Activated CD8-positive, alpha-beta T cell treated with anti-CD3 and anti-CD28 coated beads, Interleukin-2, amount 10 ng/mL, durations not matched to agents 7 days and 5 days (primary cell): Measurements from ENCODE around the gene HFE. TPM values are rescaled to one million over a fixed set of nuclear protein-coding genes. Genes with fewer than 3 reads are reported as not detected.
"Not testable (repeated sequence)": the region's sequence is repeated elsewhere in the genome, so short reads cannot be mapped to it uniquely, and the experiment has no call there.

Source experiments
- ATAC-seq: fragments of 150-1000 bp; cut with Tn5 transposase; one replicate; pipeline ENCODE4 v1.10.0; 2021; ENCODE audit warnings: moderate library complexity
- CTCF ChIA-PET: fragments of 350-600 bp; sonication (Branson Sonifier 250); formaldehyde crosslinking; loops from one replicate; lab custom pipeline; 2021; ENCODE audit warnings: antibody characterized with exemption; lab: Charles Lee
- POLR2A ChIA-PET: fragments of 350-600 bp; sonication (Branson Sonifier 250); formaldehyde crosslinking; loops from one replicate; lab custom pipeline; 2021; ENCODE audit warnings: antibody characterized with exemption; lab: Charles Lee
- DNase-seq: peaks from one replicate; pipeline ENCODE4 v3.0.0-alpha.2; 2020
- H3K27ac Mint-ChIP-seq: one replicate; pipeline ENCODE4 v1.8.0; 2021; ENCODE audit warnings: mild to moderate bottlenecking, mixed read lengths
- H3K27me3 Mint-ChIP-seq: one replicate; pipeline ENCODE4 v1.8.0; 2021; ENCODE audit warnings: low read depth, mixed read lengths
- H3K36me3 Mint-ChIP-seq: one replicate; pipeline ENCODE4 v1.8.0; 2021; ENCODE audit warnings: low read depth, mixed read lengths
- H3K4me1 Mint-ChIP-seq: one replicate; pipeline ENCODE4 v1.8.0; 2021; ENCODE audit warnings: low read depth, mixed read lengths
- H3K4me3 Mint-ChIP-seq: one replicate; pipeline ENCODE4 v1.8.0; 2021; ENCODE audit warnings: mild to moderate bottlenecking, mixed read lengths
- H3K9me3 Mint-ChIP-seq: one replicate; pipeline ENCODE4 v1.8.0; 2022; ENCODE audit warnings: mixed read lengths; ENCODE audit not compliant: insufficient read depth
- total RNA-seq, 2 experiments: library from RNA; stranded (reverse); gene quantifications; one replicate each; pipeline ENCODE4 v1.2.3, GENCODE V29; 2021

HFE gene
- total RNA-seq, 2 experiments from 2014 or later, result 4.3 TPM

- no peaks in the 10 kb centered on the region for H3K9me3 Mint-ChIP-seq
- peak; percentile 91 for ATAC-seq
- H3K27me3 Mint-ChIP-seq, result peaks cover 26% of the 10 kb centered on the region
- ChIA-PET POLR2A (interaction anchor here (0.6 to 14.7 kb wide), 8 partner anchors 8 to 92 kb away, joined by 3 to 361 read pairs (median 4); a partner anchor contains a TSS), CTCF (interaction anchor here (0.6 to 17.0 kb wide), 16 partner anchors 9 to 168 kb away, joined by 3 to 741 read pairs (median 4); partner anchors contain the start of gene HFE)
- H3K4me1 Mint-ChIP-seq, result peaks cover 15% of the 10 kb centered on the region
- peak; percentile 76 for DNase-seq
- no peaks in the 10 kb centered on the region for H3K36me3 Mint-ChIP-seq
- no peak overlapping the region for H3K4me3 Mint-ChIP-seq
- no peak overlapping the region for H3K27ac Mint-ChIP-seq
Observed at GRCh38 chr6:26065952-26066380, 21.3 kb upstream of the HFE start.

GRCh38 chr6:26067367-26067766 lies 19.9 kb upstream of the HFE start:
- ChIA-PET CTCF (interaction anchor here (2.3 to 17.0 kb wide), 2 partner anchors 13 to 28 kb away, joined by 10 to 741 read pairs; partner anchors contain the start of gene HFE), POLR2A (interaction anchor here (0.7 to 1.5 kb wide), 2 partner anchors 26 to 30 kb away, joined by 3 to 4 read pairs; no protein-coding TSS in a partner anchor)
- peaks cover 27% of the 10 kb centered on the region for H3K27me3 Mint-ChIP-seq
- H3K9me3 Mint-ChIP-seq, result no peaks in the 10 kb centered on the region
- H3K4me1 Mint-ChIP-seq, result peaks cover 11% of the 10 kb centered on the region
- no peak for ATAC-seq
- H3K27ac Mint-ChIP-seq, result no peak overlapping the region
- DNase-seq, result no peak
- no peaks in the 10 kb centered on the region for H3K36me3 Mint-ChIP-seq
- H3K4me3 Mint-ChIP-seq, result no peak overlapping the region

GRCh38 chr6:26068036-26068435 lies 19.2 kb upstream of the HFE start:
- no peak overlapping the region for H3K27ac Mint-ChIP-seq
- ChIA-PET POLR2A (interaction anchor here (0.7 to 2.2 kb wide), 5 partner anchors 12 to 36 kb away, joined by 3 to 13 read pairs (median 4); a partner anchor contains a TSS), CTCF (interaction anchor here (2.0 to 17.0 kb wide), 2 partner anchors 8 to 27 kb away, joined by 11 to 741 read pairs; partner anchors contain the start of gene HFE)
- H3K36me3 Mint-ChIP-seq, result no peaks in the 10 kb centered on the region
- ATAC-seq (no peak), DNase-seq (no peak)
- H3K4me1 Mint-ChIP-seq, result peaks cover 11% of the 10 kb centered on the region
- H3K9me3 Mint-ChIP-seq, result no peaks in the 10 kb centered on the region
- no peak overlapping the region for H3K4me3 Mint-ChIP-seq
- peaks cover 23% of the 10 kb centered on the region for H3K27me3 Mint-ChIP-seq

- DNase-seq (no peak), ATAC-seq (no peak)
- Mint-ChIP-seq H3K27me3 (peaks cover 22% of the 10 kb centered on the region), H3K36me3 (no peaks in the 10 kb centered on the region), H3K4me3 (no peak overlapping the region), H3K4me1 (peaks cover 2% of the 10 kb centered on the region), H3K27ac (no peak overlapping the region), H3K9me3 (no peaks in the 10 kb centered on the region)
- ChIA-PET POLR2A (interaction anchor here (0.6 to 0.9 kb wide), 2 partner anchors 15 to 52 kb away, joined by 3 read pairs; a partner anchor contains a TSS), CTCF (interaction anchor here (17.0 kb wide), 1 partner anchor 24 kb away, joined by 741 read pairs; the partner anchor contains the start of gene HFE)
Observed at GRCh38 chr6:26071135-26071534, 16.1 kb upstream of the HFE start.

DNA sequence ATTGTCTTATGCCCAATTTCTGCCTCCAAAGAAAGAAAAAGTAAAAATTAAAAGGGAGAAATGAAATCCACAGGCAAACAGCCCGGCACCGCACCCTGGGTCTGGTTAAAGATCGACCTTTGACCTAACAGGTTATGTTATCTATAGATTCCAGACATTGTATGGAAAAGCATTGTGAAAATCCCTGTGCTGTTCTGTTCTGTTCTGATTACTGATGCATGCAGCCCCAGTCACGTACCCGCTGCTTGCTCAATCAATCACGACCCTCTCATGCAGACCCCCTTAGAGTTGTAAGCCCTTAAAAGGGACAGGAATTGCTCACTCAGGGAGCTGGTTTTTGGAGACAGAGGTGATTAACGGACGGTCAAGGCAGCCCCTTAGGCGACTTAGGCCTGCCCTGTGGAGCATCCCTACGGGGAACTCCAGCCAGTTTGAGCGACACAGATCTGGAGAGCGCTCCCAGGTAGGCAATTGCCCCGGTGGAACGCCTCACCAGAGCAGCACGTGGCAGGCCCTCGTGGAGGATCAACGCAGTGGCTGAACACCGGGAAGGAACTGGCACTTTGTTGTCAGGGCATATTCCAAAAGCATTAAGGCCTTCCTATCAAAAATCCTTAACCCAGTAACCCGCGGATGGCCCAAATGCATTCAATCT lies 12.0 kb upstream of the HFE start:
- Mint-ChIP-seq H3K4me1 (peaks cover 2% of the 10 kb centered on the region), H3K36me3 (no peaks in the 10 kb centered on the region), H3K27me3 (peaks cover 15% of the 10 kb centered on the region), H3K27ac (no peak overlapping the region), H3K9me3 (no peaks in the 10 kb centered on the region), H3K4me3 (no peak overlapping the region)
- CTCF ChIA-PET, result interaction anchor here (1.3 kb wide), 1 partner anchor 22 kb away, joined by 3 read pairs; no protein-coding TSS in a partner anchor
- no peak for DNase-seq
- no peak for ATAC-seq
- POLR2A ChIA-PET, result no interaction called here

- DNase-seq, H3K4me1 Mint-ChIP-seq, ATAC-seq, H3K4me3 Mint-ChIP-seq, H3K36me3 Mint-ChIP-seq, H3K27ac Mint-ChIP-seq: not testable (repeated sequence)
- peaks cover 12% of the 10 kb centered on the region for H3K27me3 Mint-ChIP-seq
- POLR2A ChIA-PET, result interaction anchor here (0.6 kb wide), 1 partner anchor 19 kb away, joined by 4 read pairs; no protein-coding TSS in a partner anchor
- CTCF ChIA-PET, result interaction anchor here (1.1 kb wide), 1 partner anchor 19 kb away, joined by 3 read pairs; no protein-coding TSS in a partner anchor
- H3K9me3 Mint-ChIP-seq, result peaks cover 16% of the 10 kb centered on the region
Observed at GRCh38 chr6:26078066-26078465, 9.2 kb upstream of the HFE start.

DNA sequence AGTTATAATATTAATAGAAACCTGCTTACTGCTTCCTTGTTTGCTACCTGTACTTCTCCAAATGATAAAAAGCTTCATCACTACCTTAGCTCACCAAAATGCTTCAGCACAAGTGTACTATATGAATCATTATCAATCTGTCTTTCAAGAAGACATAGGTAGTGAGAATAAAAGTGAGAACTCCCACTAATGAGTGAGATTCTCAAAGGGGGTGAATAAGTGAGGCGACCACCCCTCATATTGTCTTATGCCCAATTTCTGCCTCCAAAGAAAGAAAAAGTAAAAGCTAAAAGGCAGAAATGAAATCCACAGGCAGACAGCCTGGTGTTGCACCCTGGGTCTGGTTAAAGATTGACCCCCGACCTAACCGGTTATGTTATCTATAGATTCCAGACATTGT lies 6.1 kb upstream of the HFE start:
- H3K4me3 Mint-ChIP-seq, result not testable (repeated sequence)
- peaks cover 16% of the 10 kb centered on the region for H3K9me3 Mint-ChIP-seq

GRCh38 chr6:26086211-26086610 lies 1.0 kb upstream of the HFE start:
- DNase-seq (peak; percentile 81), ATAC-seq (peak; percentile 91)
- peaks cover 3% of the 10 kb centered on the region for H3K27me3 Mint-ChIP-seq
- H3K4me3 Mint-ChIP-seq, result peak overlapping the region; percentile 80
- H3K36me3 Mint-ChIP-seq, result peaks cover 8% of the 10 kb centered on the region
- peak overlapping the region; percentile 70 for H3K27ac Mint-ChIP-seq
- POLR2A ChIA-PET, result interaction anchor here (0.5 to 3.5 kb wide), 13 partner anchors 12 to 110 kb away, joined by 3 to 29 read pairs (median 6); a partner anchor contains a TSS
- H3K4me1 Mint-ChIP-seq, result peaks cover 54% of the 10 kb centered on the region
- H3K9me3 Mint-ChIP-seq, result peaks cover 8% of the 10 kb centered on the region
- CTCF ChIA-PET, result interaction anchor here (0.6 to 20.4 kb wide), 6 partner anchors 11 to 60 kb away, joined by 3 to 741 read pairs (median 8); a partner anchor contains a TSS

More for the DNA sequence above, 6.1 kb upstream of the HFE start:
- H3K36me3 Mint-ChIP-seq, ATAC-seq, H3K27ac Mint-ChIP-seq, DNase-seq: not testable (repeated sequence)
- CTCF ChIA-PET, result interaction anchor here (0.8 to 2.0 kb wide), 4 partner anchors 9 to 16 kb away, joined by 3 to 10 read pairs (median 3); no protein-coding TSS in a partner anchor
- Mint-ChIP-seq H3K4me1 (peaks cover 11% of the 10 kb centered on the region), H3K27me3 (peaks cover 11% of the 10 kb centered on the region)
- POLR2A ChIA-PET, result interaction anchor here (0.6 to 1.0 kb wide), 3 partner anchors 10 to 114 kb away, joined by 3 to 4 read pairs (median 3); a partner anchor contains a TSS

GRCh38 chr6:26088344-26088743 lies 1.1 kb downstream of the HFE start:
- peaks cover under 1% of the 10 kb centered on the region for H3K27me3 Mint-ChIP-seq
- POLR2A ChIA-PET, result interaction anchor here (0.9 to 3.5 kb wide), 5 partner anchors 16 to 70 kb away, joined by 5 to 21 read pairs (median 7); a partner anchor contains a TSS

DNA sequence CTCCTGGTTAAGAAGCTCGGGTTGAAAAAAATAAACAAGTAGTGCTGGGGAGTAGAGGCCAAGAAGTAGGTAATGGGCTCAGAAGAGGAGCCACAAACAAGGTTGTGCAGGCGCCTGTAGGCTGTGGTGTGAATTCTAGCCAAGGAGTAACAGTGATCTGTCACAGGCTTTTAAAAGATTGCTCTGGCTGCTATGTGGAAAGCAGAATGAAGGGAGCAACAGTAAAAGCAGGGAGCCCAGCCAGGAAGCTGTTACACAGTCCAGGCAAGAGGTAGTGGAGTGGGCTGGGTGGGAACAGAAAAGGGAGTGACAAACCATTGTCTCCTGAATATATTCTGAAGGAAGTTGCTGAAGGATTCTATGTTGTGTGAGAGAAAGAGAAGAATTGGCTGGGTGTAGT lies 2.0 kb downstream of the HFE start:
- H3K27ac Mint-ChIP-seq, result peak overlapping the region; percentile 20
- H3K27me3 Mint-ChIP-seq, result peaks cover 2% of the 10 kb centered on the region
- H3K9me3 Mint-ChIP-seq, result no peaks in the 10 kb centered on the region
- DNase-seq, result no peak
- ChIA-PET CTCF (interaction anchor here (1.2 to 20.4 kb wide), 3 partner anchors 8 to 26 kb away, joined by 3 to 741 read pairs (median 81); a partner anchor contains a TSS), POLR2A (interaction anchor here (0.7 to 2.0 kb wide), 4 partner anchors 15 to 68 kb away, joined by 3 to 7 read pairs (median 4); a partner anchor contains a TSS)
- H3K4me3 Mint-ChIP-seq, result no peak overlapping the region
- ATAC-seq, result no peak
- peaks cover 71% of the 10 kb centered on the region for H3K4me1 Mint-ChIP-seq
- peaks cover 14% of the 10 kb centered on the region for H3K36me3 Mint-ChIP-seq

More at GRCh38 chr6:26088344-26088743, 1.1 kb downstream of the HFE start:
- Mint-ChIP-seq H3K4me1 (peaks cover 69% of the 10 kb centered on the region), H3K36me3 (peaks cover 14% of the 10 kb centered on the region), H3K4me3 (peak overlapping the region; percentile 80), H3K27ac (peak overlapping the region; percentile 17), H3K9me3 (no peaks in the 10 kb centered on the region)
- no peak for ATAC-seq
- DNase-seq, result no peak
- CTCF ChIA-PET, result interaction anchor here (2.6 to 20.4 kb wide), 4 partner anchors 9 to 62 kb away, joined by 7 to 741 read pairs (median 46); a partner anchor contains a TSS

- Mint-ChIP-seq H3K36me3 (peaks cover 14% of the 10 kb centered on the region), H3K4me3 (no peak overlapping the region), H3K27me3 (peaks cover 5% of the 10 kb centered on the region), H3K27ac (no peak overlapping the region), H3K9me3 (no peaks in the 10 kb centered on the region), H3K4me1 (peaks cover 51% of the 10 kb centered on the region)
- ATAC-seq, result no peak
- no peak for DNase-seq
- POLR2A ChIA-PET, result interaction anchor here (1.0 to 3.6 kb wide), 10 partner anchors 11 to 64 kb away, joined by 3 to 21 read pairs (median 4); a partner anchor contains a TSS
- CTCF ChIA-PET, result interaction anchor here (1.3 to 20.4 kb wide), 2 partner anchors 12 to 29 kb away, joined by 7 to 741 read pairs; a partner anchor contains a TSS
Observed at GRCh38 chr6:26092443-26092842, 5.2 kb downstream of the HFE start.
